Frontal cortex (tissue), 4 donors: ENCODE data around the gene ZSWIM4. TPM values are rescaled to one million over a fixed set of nuclear protein-coding genes. Genes with fewer than 3 reads are reported as not detected.

Experiments
- DNase-seq, 2 donors: peaks; one replicate each; pipeline ENCODE4 v3.0.0; 2012; ENCODE audit warnings: low spot score in 2 of 2
- FAIRE-seq: peaks from 2 replicates; lab custom pipeline; 2012; peaks lifted over from hg19 to GRCh38; lab: Jason Lieb, UNC
- total RNA-seq: library from RNA; depleted of rRNA; stranded (reverse); fragments of >200 nt; gene quantifications from one replicate; pipeline ENCODE4 v1.2.3, GENCODE V29; 2014
- donor health status: control.
- donor health status: control.
- donor health status: control.

Gene ZSWIM4
- total RNA-seq, 1 donor from 2014 or later, result 6.9 TPM

DNA sequence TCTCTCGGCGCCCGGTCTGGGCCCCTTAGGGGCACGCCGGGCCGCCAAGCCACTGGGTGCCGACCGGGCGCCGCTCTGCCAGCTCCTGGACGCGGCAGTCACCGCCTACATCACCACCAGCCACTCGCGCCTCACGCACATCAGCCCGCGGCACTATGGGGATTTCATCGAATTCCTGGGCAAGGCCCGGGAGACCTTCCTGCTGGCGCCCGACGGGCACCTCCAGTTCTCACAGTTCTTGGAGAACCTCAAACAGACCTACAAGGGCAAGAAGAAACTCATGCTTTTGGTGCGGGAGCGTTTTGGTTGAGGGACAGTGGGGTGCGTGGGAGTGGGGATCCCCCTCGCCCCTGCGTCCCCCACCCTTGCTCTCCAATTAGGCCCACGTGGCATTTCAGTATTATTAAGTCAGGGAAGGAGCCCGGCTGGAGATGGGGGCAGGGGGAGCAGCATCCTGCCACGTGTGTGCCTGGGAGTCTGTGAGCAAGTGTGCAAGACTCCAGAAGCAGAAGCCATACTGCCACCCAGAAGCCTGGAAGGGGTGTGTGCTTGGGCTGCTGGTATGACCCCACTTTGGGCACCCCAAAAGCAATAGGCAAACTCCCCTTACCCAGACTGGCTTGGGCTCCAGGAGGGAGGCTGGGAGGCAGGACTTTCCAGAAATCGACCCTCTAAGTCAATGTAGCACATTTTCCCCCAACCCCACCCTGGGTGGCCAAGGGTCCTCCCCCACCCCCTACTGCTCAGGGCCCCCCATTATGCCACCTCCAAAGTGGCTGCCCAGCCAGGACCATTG lies 35.7 kb downstream of the ZSWIM4 start:
- DNase-seq (no peak), FAIRE-seq (no peak)

DNA sequence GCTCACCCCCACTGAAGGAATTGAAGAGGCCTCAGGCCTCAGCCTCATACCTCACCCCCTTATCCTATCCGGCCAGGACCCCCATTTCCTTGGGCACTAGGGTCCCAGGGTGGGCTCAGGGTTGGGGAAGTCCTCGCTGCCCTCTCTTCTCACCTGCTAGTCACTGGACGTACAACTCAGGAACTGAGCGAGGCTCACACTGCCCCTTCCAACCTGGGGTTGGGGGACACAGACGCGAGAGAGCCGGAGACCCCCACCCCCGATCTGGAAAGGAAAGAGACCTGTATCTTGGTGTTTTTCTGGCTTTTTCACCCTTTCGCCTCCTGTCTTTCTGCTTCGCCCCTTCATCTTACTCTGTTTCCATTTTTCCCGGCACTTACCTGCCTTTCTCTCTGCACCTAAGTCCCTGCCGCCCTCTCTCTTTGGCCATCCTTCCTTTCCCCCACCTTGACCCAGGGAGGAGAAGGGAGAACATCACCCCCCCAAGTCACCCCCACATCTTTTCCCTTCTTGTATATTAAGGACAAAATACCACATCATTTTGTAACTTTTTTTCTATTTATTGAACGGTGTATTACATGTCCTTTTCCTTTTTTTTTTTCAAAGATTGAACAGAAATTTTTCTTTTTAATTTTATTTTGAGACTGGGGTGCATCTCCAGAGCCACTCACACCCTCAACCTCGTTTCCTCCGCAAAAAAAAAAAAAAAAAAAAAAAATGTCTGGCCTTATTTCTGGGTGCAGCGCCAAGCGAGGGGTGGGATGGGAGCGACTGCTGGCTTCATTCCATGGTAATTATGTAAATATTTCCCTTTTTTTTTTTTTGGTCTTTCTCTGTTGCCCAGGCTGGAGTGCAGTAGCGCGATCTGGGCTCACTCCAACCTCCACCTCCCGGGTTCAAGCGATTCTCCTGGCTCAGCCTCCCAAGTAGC lies 36.6 kb downstream of the ZSWIM4 start:
- no peak for DNase-seq
- no peak for FAIRE-seq

GRCh38 chr19:13833330-13834243 lies 38.3 kb downstream of the ZSWIM4 start:
- FAIRE-seq (no peak), DNase-seq (peak; percentile 93 to 99)

DNA sequence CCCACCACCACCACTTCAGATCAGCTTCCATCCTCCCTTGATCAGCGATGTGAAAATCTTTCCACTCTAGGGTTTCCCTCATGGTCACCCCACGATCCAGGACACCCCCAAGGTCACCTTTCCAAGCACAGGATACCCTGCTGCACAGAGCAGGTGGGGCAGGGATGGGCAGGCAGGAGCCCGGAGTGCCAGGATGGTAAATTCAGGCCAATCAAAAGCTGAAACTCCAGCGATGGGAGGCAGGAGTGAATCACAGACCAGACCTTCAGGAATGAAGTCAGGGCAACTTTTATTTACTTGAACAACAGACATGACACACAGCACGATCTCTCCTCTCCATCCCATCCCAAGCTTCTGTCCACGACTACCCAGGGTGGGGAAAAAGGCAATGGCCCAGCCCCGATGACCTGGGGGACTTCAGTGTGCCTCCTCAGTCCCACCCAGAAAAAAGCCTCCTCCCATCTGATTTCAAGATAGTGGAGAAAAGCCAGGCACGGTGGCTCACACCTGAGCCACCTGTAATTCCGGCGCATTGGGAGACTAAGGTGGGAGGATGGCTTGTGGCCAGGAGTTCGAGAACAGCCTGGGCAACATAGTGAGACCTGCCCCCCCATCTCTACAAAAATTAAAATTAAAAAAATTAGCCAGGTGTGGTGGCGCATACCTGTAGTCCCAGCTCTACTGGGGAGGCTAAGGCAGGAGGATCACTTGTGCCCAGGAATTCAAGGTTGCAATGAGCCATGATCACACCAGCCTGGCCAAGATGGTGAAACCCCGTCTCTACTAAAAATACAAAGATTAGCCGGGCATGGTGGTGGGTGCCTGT lies 39.2 kb downstream of the ZSWIM4 start:
- DNase-seq (no peak), FAIRE-seq (no peak)

GRCh38 chr19:13835791-13836723 lies 40.8 kb downstream of the ZSWIM4 start:
- FAIRE-seq (no peak), DNase-seq (no peak)

DNA sequence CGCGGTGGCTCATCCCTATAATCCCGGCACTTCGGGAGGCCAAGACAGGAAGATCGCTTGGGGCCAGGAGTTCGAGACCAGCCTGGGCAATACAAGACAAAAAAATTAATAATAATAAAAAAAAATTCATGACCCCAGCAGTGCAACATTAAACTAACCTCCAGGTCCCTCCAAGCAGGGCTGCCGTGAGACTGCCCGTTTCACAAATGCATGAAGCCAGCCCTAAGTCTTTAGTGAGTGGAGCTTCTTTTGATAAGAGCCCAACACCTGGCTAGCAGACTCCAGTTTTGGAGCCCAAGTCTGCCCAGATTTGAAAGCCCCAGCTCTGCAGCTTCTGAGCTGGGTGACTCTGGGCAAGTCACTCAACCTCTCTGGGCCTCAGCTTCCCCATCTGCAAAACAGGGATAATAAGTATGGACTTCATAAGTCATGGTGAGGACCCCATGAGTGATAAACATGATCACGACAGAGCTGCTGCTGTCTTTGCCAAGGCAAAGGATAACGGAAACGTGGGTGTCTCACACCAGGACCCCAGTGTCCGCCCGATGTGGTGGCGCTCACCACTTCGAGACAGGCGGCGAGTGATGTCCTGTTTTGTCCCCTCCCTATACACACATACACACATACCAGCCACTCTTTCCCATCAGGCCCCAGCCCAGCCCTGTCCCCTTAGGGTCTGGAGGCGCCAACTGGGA lies 43.3 kb downstream of the ZSWIM4 start:
- FAIRE-seq, result no peak
- DNase-seq, result no peak

GRCh38 chr19:13839130-13839937 lies 44.1 kb downstream of the ZSWIM4 start:
- DNase-seq (peak in 1 of 2 donors; percentile 73), FAIRE-seq (no peak)

- FAIRE-seq, result no peak
- peak in 1 of 2 donors; percentile 67 for DNase-seq
Measured at GRCh38 chr19:13839938-13840304, 44.7 kb downstream of the ZSWIM4 start.

GRCh38 chr19:13840305-13841085 lies 45.3 kb downstream of the ZSWIM4 start:
- DNase-seq (no peak), FAIRE-seq (no peak)

- no peak for FAIRE-seq
- DNase-seq, result no peak
Measured at GRCh38 chr19:13841086-13841961, 46.1 kb downstream of the ZSWIM4 start.

DNA sequence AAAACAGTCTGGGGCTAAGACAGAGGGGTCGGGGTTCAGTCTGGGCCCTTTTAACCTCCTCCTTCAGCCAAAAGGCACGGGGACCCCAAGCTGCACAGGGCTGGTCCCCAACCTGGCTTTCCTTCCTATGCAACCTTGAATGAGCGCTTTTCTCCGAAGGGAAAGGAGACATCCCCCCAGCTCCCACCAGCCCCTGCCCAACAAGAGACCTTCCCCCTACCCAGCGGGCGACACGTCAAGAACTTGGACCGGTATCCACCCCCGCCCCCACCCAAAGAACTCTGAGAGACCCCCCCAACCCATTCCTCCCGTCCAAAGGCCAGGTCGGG lies 46.7 kb downstream of the ZSWIM4 start:
- DNase-seq (no peak), FAIRE-seq (no peak)

- FAIRE-seq (no peak), DNase-seq (peak; percentile 84)
Measured at GRCh38 chr19:13842291-13843103, 47.3 kb downstream of the ZSWIM4 start.

DNA sequence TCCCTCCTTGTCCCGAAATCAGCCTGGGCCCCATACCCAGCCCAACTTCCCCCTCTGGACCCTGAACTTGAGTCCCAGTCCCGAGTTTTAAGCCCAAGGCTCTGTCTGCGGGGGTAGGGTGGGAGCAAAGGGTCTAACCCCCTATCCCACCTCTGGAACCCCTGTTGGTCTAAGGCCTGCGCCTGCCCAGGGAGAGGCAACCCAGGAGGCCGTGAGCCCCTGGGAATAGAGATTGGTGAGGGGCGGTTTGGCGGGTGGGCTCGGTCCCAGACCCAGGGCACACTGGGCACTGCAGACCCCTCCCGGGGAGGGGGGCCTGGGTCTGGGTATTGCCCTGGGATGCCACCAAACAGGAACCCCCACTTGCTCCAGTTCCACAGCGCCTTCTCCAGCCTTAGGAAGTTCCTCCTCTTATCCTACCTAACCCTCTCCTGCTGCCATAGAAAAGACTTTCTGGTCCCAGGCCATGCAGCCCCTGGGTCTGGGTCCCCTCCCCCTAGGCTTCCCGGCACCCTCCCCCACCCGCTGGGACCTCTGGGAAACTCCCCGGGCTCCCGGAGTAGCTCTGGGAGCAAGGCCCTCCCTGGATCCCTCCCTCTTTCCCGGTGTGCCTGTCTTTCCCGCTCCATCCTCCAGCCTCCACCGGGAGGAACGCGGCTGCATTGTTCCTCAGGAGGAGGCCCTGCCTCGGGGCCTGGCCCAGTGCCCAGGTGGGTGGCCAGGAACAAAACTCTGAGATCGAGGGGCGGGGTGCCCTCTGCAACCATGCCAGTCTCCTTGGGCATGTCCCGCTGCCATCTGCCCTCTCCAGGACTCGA lies 48.1 kb downstream of the ZSWIM4 start:
- FAIRE-seq, result no peak
- no peak for DNase-seq
